H9 (cell line): ENCODE measurements around the gene ADGRL3. TPM values are rescaled to one million over a fixed set of nuclear protein-coding genes. Genes with fewer than 3 reads are reported as not detected.

Experiments used
- DNase-seq: peaks from one replicate; pipeline ENCODE4 v3.0.0-alpha.2; 2017
- H2AFZ ChIP-seq: one replicate; pipeline ENCODE4 v1.6.1; 2013; ENCODE audit warnings: mild to moderate bottlenecking, low read length, control low read depth, moderate library complexity
- H2AK5ac ChIP-seq: 2 replicates; pipeline ENCODE4 v1.6.1; 2013; ENCODE audit warnings: low read length, control low read depth, mixed read lengths; ENCODE audit not compliant: insufficient read length
- H2BK120ac ChIP-seq: one replicate; pipeline ENCODE4 v1.6.1; 2013; ENCODE audit warnings: low read depth, mild to moderate bottlenecking, low read length, control low read depth, inconsistent platforms; ENCODE audit not compliant: poor library complexity, severe bottlenecking
- H2BK12ac ChIP-seq: 2 replicates; pipeline ENCODE4 v1.6.1; 2013; ENCODE audit warnings: low read length, control low read depth, mixed read lengths, low read depth; ENCODE audit not compliant: insufficient read length
- H2BK15ac ChIP-seq: 2 replicates; pipeline ENCODE4 v1.6.1; 2013; ENCODE audit warnings: low read depth, low read length, control low read depth
- H2BK20ac ChIP-seq: one replicate; pipeline ENCODE4 v1.6.1; 2013; ENCODE audit warnings: low read depth, mild to moderate bottlenecking, low read length, control low read depth, inconsistent platforms; ENCODE audit not compliant: poor library complexity, severe bottlenecking
- H2BK5ac ChIP-seq: 2 replicates; pipeline ENCODE4 v1.6.1; 2013; ENCODE audit warnings: low read length, control low read depth, mixed read lengths; ENCODE audit not compliant: insufficient read length
- H3K14ac ChIP-seq: 2 replicates; pipeline ENCODE4 v1.6.1; 2013; ENCODE audit warnings: low read length, control low read depth; ENCODE audit not compliant: insufficient read depth
- H3K18ac ChIP-seq: 2 replicates; pipeline ENCODE4 v1.6.1; 2013; ENCODE audit warnings: low read depth, mild to moderate bottlenecking, mixed read lengths, low read length, control low read depth; ENCODE audit not compliant: insufficient read length
- H3K23ac ChIP-seq: 2 replicates; pipeline ENCODE4 v1.6.1; 2013; ENCODE audit warnings: low read length, control low read depth, mixed read lengths, low read depth; ENCODE audit not compliant: insufficient read length
- H3K23me2 ChIP-seq: 2 replicates; pipeline ENCODE4 v1.6.1; 2013; ENCODE audit warnings: low read depth, mild to moderate bottlenecking, mixed read lengths, low read length, control low read depth; ENCODE audit not compliant: insufficient read length, poor library complexity, severe bottlenecking
- H3K27ac ChIP-seq: 2 replicates; pipeline ENCODE4 v1.5.1; 2013; ENCODE audit warnings: low read length, control low read depth, mixed read lengths, low read depth; ENCODE audit not compliant: insufficient read length
- H3K27me3 ChIP-seq: 2 replicates; pipeline ENCODE4 v1.6.1; 2013; ENCODE audit warnings: low read length, control low read depth, inconsistent platforms; ENCODE audit not compliant: insufficient read depth
- H3K4ac ChIP-seq: 2 replicates; pipeline ENCODE4 v1.6.1; 2013; ENCODE audit warnings: low read depth, mild to moderate bottlenecking, control low read depth, inconsistent platforms, low read length, moderate library complexity
- H3K4me1 ChIP-seq: 2 replicates; pipeline ENCODE4 v1.6.1; 2013; ENCODE audit warnings: low read length, control low read depth, inconsistent platforms; ENCODE audit not compliant: insufficient read depth
- H3K4me2 ChIP-seq: 2 replicates; pipeline ENCODE4 v1.6.1; 2013; ENCODE audit warnings: low read length, control low read depth, mixed read lengths; ENCODE audit not compliant: insufficient read length, insufficient read depth
- H3K56ac ChIP-seq: 2 replicates; pipeline ENCODE4 v1.6.1; 2013; ENCODE audit warnings: low read depth, mild to moderate bottlenecking, mixed read lengths, low read length, control low read depth; ENCODE audit not compliant: insufficient read length
- H3K79me1 ChIP-seq: 2 replicates; pipeline ENCODE4 v1.6.1; 2013; ENCODE audit warnings: low read depth, mild to moderate bottlenecking, moderate library complexity, low read length, control low read depth, inconsistent platforms; ENCODE audit not compliant: insufficient read depth, poor library complexity, severe bottlenecking
- H3K79me2 ChIP-seq: 2 replicates; pipeline ENCODE4 v1.6.1; 2013; ENCODE audit warnings: low read length, control low read depth, inconsistent platforms; ENCODE audit not compliant: insufficient read depth
- H3K9ac ChIP-seq: 2 replicates; pipeline ENCODE4 v1.6.1; 2013; ENCODE audit warnings: low read length, control low read depth, mixed read lengths; ENCODE audit not compliant: insufficient read length; ENCODE audit errors: extremely low read depth
- H3K9me3 ChIP-seq: one replicate; pipeline ENCODE4 v1.6.1; 2013; ENCODE audit warnings: low read depth, low read length, inconsistent platforms; ENCODE audit not compliant: control insufficient read depth
- H3T11ph ChIP-seq: one replicate; pipeline ENCODE4 v1.6.1; 2013; ENCODE audit warnings: mild to moderate bottlenecking, low read length, control low read depth, inconsistent platforms
- H4K20me1 ChIP-seq: one replicate; pipeline ENCODE4 v1.6.1; 2013; ENCODE audit not compliant: control insufficient read depth, insufficient read length, insufficient read depth
- H4K5ac ChIP-seq: 2 replicates; pipeline ENCODE4 v1.6.1; 2013; ENCODE audit warnings: low read depth, mild to moderate bottlenecking, mixed read lengths, low read length, control low read depth; ENCODE audit not compliant: insufficient read length
- H4K8ac ChIP-seq: replicated peaks from 2 replicates; pipeline ENCODE4 v1.6.1; 2013; ENCODE audit warnings: low read length, control low read depth, mixed read lengths, low read depth; ENCODE audit not compliant: insufficient read length
- H4K91ac ChIP-seq: 2 replicates; pipeline ENCODE4 v1.6.1; 2013; ENCODE audit warnings: low read depth, mild to moderate bottlenecking, moderate library complexity, mixed read lengths, low read length, control low read depth; ENCODE audit not compliant: insufficient read length
- H3K27ac Mint-ChIP-seq, 3 experiments: 2 replicates in 2 of 3; 3 replicates in 1 of 3; pipeline ENCODE4 v1.8.0; 2020 to 2021; ENCODE audit warnings: mixed read lengths in 3 of 3, mild to moderate bottlenecking in 1 of 3, moderate library complexity in 1 of 3
- H3K27me3 Mint-ChIP-seq: 2 replicates; pipeline ENCODE4 v1.8.0; 2021; ENCODE audit warnings: low read depth, mild to moderate bottlenecking, moderate library complexity, mixed read lengths
- H3K36me3 Mint-ChIP-seq, 3 experiments: 2 replicates in 2 of 3; 3 replicates in 1 of 3; pipeline ENCODE4 v1.8.0; 2020 to 2021; ENCODE audit warnings: low read depth in 3 of 3, mixed read lengths in 3 of 3; ENCODE audit not compliant: insufficient read depth in 1 of 3
- H3K4me1 Mint-ChIP-seq, 2 experiments: 2 replicates each; pipeline ENCODE4 v1.8.0; 2020; ENCODE audit warnings: mixed read lengths in 2 of 2
- H3K4me3 Mint-ChIP-seq, 2 experiments: 2 replicates in 1 of 2; 3 replicates in 1 of 2; pipeline ENCODE4 v1.8.0; 2020 to 2021; ENCODE audit warnings: mild to moderate bottlenecking in 2 of 2, mixed read lengths in 2 of 2, moderate library complexity in 1 of 2
- H3K9me3 Mint-ChIP-seq, 2 experiments: 2 replicates in 1 of 2; 3 replicates in 1 of 2; pipeline ENCODE4 v1.8.0; 2020; ENCODE audit warnings: mild to moderate bottlenecking in 2 of 2, mixed read lengths in 2 of 2, moderate library complexity in 1 of 2
- WGBS: extraction: QIAGEN DNeasy Blood & Tissue Kit; methylation state at CpG from one replicate; pipeline ENCODE4 v1.1.7; 2013; ENCODE audit warnings: missing lambda C conversion rate, low lambda C conversion rate, mixed read lengths; ENCODE audit not compliant: insufficient read length; ENCODE audit errors: extremely low coverage; 5-methylcytosine and 5-hydroxymethylcytosine counted together
- total RNA-seq: library from RNA; stranded (reverse); gene quantifications from 2 replicates; pipeline ENCODE4 v1.2.1, GENCODE V29; 2021
- TF ChIP-seq, protein P1 (sequence below): fragments of 200-600 bp; sonication (generic); conservative IDR thresholded peaks from 3 replicates; pipeline ENCODE4 v1.8.0; 2021; ENCODE audit warnings: antibody characterized with exemption, mild to moderate bottlenecking

Gene ADGRL3
- total RNA-seq, 1 experiment from 2014 or later: 5.9 TPM

DNA sequence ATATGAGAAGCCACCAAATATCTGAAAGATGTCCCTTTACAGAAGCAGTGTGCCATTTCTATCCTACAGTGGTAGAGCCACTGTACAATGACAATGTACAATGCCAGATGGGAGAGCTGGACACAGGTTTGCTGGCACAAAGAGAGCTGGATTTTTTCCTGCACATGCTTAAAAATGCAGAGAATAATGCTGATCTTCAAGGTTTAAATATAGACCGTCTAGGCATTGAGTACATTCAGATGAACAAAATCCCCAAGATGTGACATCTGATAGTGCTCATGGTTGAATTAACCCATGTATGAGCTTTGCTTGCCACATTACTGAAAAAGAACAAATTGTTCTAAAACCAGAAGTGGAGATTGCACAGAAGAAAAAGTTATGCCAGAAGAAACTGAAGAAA is 11.7 kb downstream of the ADGRL3 start:
- Mint-ChIP-seq H3K9me3 (peaks cover 0 to 2% of the 10 kb centered on the region in 2 experiments; a peak in 2 of 5 replicates), H3K4me3 (no peak overlapping the region), H3K27me3 (no peaks in the 10 kb centered on the region), H3K27ac (peak overlapping the region in 1 of 3 experiments; percentile 20; a peak in 2 of 7 replicates), H3K4me1 (peaks cover 7 to 15% of the 10 kb centered on the region in 2 experiments), H3K36me3 (peaks cover 1 to 5% (median 4%) of the 10 kb centered on the region in 3 experiments; a peak in 4 of 7 replicates)
- no peak overlapping the region for H2BK20ac ChIP-seq
- no peak overlapping the region for H2BK5ac ChIP-seq
- H3K4ac ChIP-seq: no peak overlapping the region
- H4K5ac ChIP-seq: no peak overlapping the region
- H3K4me1 ChIP-seq: no peaks in the 10 kb centered on the region; the same call in 1 of the 2 replicates
- DNase-seq: no peak
- no peak overlapping the region for H2BK12ac ChIP-seq
- no peaks in the 10 kb centered on the region; the same call in 1 of the 2 replicates for H3K79me2 ChIP-seq
- no peak overlapping the region for H3K27ac ChIP-seq
- H2BK15ac ChIP-seq: no peak overlapping the region
- no peak overlapping the region for H3K18ac ChIP-seq
- no peaks in the 10 kb centered on the region for H3K9me3 ChIP-seq
- no peak overlapping the region for H3K23ac ChIP-seq
- no CpG with 5 or more reads among the region's 1 CpG for WGBS
- no peak overlapping the region for H3T11ph ChIP-seq
- H3K9ac ChIP-seq: no peak overlapping the region
- no peak overlapping the region for H2BK120ac ChIP-seq
- H2AK5ac ChIP-seq: no peak overlapping the region
- H4K20me1 ChIP-seq: no peaks in the 10 kb centered on the region
- no peak overlapping the region for H3K56ac ChIP-seq
- H3K4me2 ChIP-seq: no peak overlapping the region
- TF ChIP-seq, protein P1, sequence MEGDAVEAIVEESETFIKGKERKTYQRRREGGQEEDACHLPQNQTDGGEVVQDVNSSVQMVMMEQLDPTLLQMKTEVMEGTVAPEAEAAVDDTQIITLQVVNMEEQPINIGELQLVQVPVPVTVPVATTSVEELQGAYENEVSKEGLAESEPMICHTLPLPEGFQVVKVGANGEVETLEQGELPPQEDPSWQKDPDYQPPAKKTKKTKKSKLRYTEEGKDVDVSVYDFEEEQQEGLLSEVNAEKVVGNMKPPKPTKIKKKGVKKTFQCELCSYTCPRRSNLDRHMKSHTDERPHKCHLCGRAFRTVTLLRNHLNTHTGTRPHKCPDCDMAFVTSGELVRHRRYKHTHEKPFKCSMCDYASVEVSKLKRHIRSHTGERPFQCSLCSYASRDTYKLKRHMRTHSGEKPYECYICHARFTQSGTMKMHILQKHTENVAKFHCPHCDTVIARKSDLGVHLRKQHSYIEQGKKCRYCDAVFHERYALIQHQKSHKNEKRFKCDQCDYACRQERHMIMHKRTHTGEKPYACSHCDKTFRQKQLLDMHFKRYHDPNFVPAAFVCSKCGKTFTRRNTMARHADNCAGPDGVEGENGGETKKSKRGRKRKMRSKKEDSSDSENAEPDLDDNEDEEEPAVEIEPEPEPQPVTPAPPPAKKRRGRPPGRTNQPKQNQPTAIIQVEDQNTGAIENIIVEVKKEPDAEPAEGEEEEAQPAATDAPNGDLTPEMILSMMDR: no peak
- no peak overlapping the region for H2AFZ ChIP-seq
- H4K91ac ChIP-seq: no peak overlapping the region
- no peak overlapping the region for H4K8ac ChIP-seq
- H3K23me2 ChIP-seq: no peaks in the 10 kb centered on the region
- no peaks in the 10 kb centered on the region for H3K27me3 ChIP-seq
- no peaks in the 10 kb centered on the region for H3K79me1 ChIP-seq
- H3K14ac ChIP-seq: no peak overlapping the region
